Measurements from ENCODE around the gene BRD4.

DNA sequence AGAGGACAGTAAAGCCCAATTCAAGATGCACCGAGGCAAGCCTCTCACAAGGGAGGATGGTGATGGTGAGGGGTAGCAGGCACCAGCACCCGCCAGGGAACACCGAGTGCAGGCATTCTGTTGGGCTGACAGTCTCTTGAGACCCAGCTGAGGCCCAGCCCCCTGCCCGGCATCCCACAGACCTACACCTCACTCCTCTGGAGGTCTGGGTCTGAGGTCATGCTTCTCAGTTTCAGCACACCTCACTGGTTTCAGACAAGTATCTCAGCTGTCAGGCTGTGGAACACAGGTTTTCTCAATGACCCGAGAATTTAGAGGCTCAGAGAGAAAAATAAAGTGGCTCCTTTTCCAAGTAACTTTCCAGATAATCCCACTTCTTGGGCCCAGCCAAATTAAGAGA, 72.4 kb downstream of the BRD4 start:
- TF ChIP-seq POLR2A (IDR thresholded peaks at IDR 0.05) (no peak), CTCF (IDR thresholded peaks at IDR 0.05) (no peak)
